Subcutaneous abdominal adipose tissue (tissue), 5 donors: ENCODE measurements around the gene TGFB1I1.
A peak's percentile ranks its signal among the peaks of the same experiment; 100 is the strongest.
"Not testable (repeated sequence)": the region's sequence is repeated elsewhere in the genome, so short reads cannot be mapped to it uniquely, and the experiment has no call there.

Experiments
- H3K27ac ChIP-seq: one replicate; pipeline ENCODE4 v1.7.0; 2013; ENCODE audit warnings: low read depth, mild to moderate bottlenecking, inconsistent platforms, low read length, moderate library complexity
- H3K27me3 ChIP-seq, 5 donors: one replicate each; pipeline ENCODE4 v1.7.0; 2013; ENCODE audit warnings: low read length in 5 of 5, inconsistent platforms in 1 of 5; ENCODE audit not compliant: control insufficient read depth in 5 of 5, insufficient read depth in 4 of 5
- H3K36me3 ChIP-seq, 5 donors: one replicate each; pipeline ENCODE4 v1.7.0; 2013; ENCODE audit warnings: low read length in 5 of 5; ENCODE audit not compliant: control insufficient read depth in 5 of 5, insufficient read depth in 5 of 5
- H3K4me1 ChIP-seq, 5 donors: one replicate each; pipeline ENCODE4 v1.7.0; 2013; ENCODE audit warnings: low read length in 5 of 5, mild to moderate bottlenecking in 3 of 5, moderate library complexity in 1 of 5; ENCODE audit not compliant: control insufficient read depth in 5 of 5, insufficient read depth in 5 of 5
- H3K4me3 ChIP-seq, 5 donors: one replicate each; pipeline ENCODE4 v1.7.0; 2013; ENCODE audit warnings: low read length in 5 of 5, low read depth in 1 of 5
- H3K9ac ChIP-seq, 5 donors: one replicate each; pipeline ENCODE4 v1.7.0; 2013; ENCODE audit warnings: low read length in 5 of 5, mild to moderate bottlenecking in 4 of 5, moderate library complexity in 3 of 5
- H3K9me3 ChIP-seq, 5 donors: one replicate each; pipeline ENCODE4 v1.7.0; 2013; ENCODE audit warnings: low read length in 5 of 5; ENCODE audit not compliant: control insufficient read depth in 5 of 5
- donor health status: healthy.
- donor health status: healthy.
- donor health status: healthy.
- donor health status: healthy.
- donor health status: healthy.

TGFB1I1 gene

DNA sequence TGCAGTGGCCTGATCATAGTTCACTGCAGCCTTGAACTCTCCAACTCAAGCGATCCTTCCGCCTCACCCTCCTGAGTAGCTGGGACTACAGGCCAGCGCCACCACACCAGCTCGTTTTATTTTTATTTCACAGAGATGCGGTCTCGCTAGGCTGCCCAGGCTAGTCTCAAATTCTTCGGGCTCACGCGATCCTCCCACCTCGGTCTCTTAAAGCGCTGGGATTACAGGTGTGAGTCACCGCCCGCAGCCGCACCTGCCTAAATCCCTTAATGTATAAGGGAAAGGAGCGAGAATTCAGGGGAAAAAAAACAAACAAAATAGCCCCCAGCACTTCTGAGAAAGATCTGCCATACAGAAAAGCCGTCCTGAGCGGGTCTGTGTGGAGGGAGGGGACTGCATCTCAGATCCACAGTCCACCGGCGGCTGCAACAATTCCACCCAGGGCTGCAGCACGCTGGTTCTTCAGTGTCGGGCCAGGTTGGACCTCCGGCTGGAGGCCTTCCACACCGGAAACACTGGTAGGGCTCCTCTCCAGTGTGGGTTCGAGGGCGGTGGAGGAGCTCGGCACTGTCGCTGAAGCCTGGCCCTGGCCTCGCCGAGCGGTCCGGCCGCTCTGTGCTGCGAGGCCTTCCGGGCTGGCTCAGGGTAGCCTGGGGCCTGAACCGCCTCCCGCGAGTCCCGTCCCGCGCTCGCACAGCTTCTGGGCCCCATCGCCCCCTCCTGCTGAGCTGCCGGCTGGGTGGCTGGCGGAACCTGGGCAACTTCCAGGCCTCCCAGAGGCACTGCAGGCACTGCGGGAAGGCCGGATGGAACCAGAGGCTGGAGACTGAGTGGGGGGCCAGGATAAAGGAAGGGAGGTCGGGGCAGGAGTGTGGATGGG, 36.4 kb upstream of the TGFB1I1 start:
- H3K27ac ChIP-seq = no peak overlapping the region
- H3K9ac ChIP-seq = no peak overlapping the region
- no peaks in the 10 kb centered on the region for H3K36me3 ChIP-seq
- H3K9me3 ChIP-seq = no peaks in the 10 kb centered on the region
- no peak overlapping the region for H3K4me3 ChIP-seq
- H3K4me1 ChIP-seq = no peaks in the 10 kb centered on the region
- no peaks in the 10 kb centered on the region for H3K27me3 ChIP-seq

DNA sequence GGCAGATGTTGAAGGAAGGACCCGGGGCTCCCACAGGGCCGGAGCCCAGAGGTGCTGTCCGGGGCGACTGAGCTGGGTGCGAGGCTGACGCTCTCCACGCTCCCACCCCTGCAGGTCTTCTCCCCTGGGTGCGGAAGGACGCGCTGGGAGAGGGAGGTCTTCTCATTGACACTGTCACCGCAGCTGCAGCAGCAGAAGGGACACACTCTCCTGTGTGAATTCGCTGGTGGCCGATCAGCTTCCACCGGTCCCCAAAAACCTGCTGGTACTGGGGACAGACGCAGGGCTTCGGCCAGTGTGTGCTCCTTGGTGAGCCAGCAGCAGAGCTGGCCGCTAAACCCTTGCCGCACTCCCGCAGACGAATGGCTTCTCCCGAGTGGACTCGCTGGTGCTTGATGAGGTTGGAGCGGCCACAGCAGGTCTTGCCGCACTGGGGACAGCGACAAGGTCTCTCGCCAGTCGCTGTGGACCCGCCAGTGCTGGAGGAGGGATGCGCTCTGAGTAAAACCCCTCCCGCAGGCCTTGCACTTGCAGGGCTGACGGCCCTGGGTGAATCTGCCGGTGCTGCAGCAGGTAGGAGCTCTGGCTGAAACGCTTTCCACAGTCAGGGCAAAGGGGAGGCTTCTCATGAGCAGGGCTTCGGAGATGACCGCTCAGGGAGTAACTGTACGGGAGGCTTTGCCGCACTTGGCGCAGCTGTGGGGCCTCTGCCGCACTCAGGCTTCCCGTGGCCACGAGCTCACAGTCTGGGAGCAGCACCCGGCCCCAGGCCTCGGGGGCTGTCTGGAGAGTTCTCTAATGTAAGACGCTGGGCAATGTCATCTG, 35.5 kb upstream of the TGFB1I1 start:
- Histone ChIP-seq H3K36me3 (no peaks in the 10 kb centered on the region), H3K27ac (no peak overlapping the region), H3K4me1 (no peaks in the 10 kb centered on the region), H3K4me3 (no peak overlapping the region), H3K27me3 (no peaks in the 10 kb centered on the region), H3K9me3 (no peaks in the 10 kb centered on the region), H3K9ac (no peak overlapping the region)

GRCh38 chr16:31438414-31438813, 33.5 kb upstream of the TGFB1I1 start:
- Histone ChIP-seq H3K9me3 (no peaks in the 10 kb centered on the region), H3K9ac (no peak overlapping the region), H3K27me3 (no peaks in the 10 kb centered on the region), H3K4me1 (peaks cover 0 to 16% (median 11%) of the 10 kb centered on the region in 5 donors), H3K4me3 (no peak overlapping the region), H3K27ac (no peak overlapping the region), H3K36me3 (no peaks in the 10 kb centered on the region)

DNA sequence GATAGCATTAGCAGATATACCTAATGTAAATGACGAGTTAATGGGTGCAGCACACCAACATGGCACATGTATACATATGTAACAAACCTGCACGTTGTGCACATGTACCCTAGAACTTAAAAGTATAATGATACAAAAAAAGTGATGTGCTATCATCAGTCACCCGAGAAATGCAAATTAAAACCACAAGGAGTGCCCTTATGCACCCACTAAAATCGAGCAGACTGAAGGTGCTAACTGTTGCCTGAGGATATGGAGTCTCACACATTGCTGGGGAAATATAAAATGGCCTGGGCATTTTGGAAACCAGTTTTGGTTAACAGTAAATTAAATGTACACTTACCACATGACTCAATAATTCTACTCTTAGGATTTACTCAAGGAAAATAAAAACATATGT, 32.9 kb upstream of the TGFB1I1 start:
- H3K27me3 ChIP-seq, H3K36me3 ChIP-seq, H3K27ac ChIP-seq, H3K9me3 ChIP-seq, H3K9ac ChIP-seq, H3K4me3 ChIP-seq: not testable (repeated sequence)
- peaks cover 0 to 16% (median 11%) of the 10 kb centered on the region in 5 donors for H3K4me1 ChIP-seq

DNA sequence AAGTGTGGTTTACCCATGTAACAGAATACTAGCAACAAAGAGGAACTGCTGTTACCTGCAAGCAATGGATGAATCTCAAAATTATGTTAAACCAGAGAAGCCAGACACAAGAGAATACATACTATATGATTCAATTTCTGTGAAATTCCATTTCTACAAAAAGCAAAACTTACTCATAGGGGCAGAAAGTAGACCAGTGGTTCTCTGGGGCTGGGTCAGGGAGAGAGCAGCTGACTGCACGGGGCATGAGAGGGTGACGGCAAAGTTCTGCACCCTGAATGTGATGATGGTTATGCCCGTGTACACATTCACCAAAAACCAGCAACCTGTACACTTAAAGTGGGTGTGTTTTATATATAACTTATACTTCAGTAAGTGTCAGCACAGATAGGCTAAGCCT, 32.4 kb upstream of the TGFB1I1 start:
- no peak overlapping the region for H3K4me3 ChIP-seq
- H3K36me3 ChIP-seq = no peaks in the 10 kb centered on the region
- no peak overlapping the region for H3K27ac ChIP-seq
- H3K9ac ChIP-seq = no peak overlapping the region
- H3K4me1 ChIP-seq = peaks cover 0 to 16% (median 11%) of the 10 kb centered on the region in 5 donors
- no peaks in the 10 kb centered on the region for H3K9me3 ChIP-seq
- H3K27me3 ChIP-seq = no peaks in the 10 kb centered on the region

DNA sequence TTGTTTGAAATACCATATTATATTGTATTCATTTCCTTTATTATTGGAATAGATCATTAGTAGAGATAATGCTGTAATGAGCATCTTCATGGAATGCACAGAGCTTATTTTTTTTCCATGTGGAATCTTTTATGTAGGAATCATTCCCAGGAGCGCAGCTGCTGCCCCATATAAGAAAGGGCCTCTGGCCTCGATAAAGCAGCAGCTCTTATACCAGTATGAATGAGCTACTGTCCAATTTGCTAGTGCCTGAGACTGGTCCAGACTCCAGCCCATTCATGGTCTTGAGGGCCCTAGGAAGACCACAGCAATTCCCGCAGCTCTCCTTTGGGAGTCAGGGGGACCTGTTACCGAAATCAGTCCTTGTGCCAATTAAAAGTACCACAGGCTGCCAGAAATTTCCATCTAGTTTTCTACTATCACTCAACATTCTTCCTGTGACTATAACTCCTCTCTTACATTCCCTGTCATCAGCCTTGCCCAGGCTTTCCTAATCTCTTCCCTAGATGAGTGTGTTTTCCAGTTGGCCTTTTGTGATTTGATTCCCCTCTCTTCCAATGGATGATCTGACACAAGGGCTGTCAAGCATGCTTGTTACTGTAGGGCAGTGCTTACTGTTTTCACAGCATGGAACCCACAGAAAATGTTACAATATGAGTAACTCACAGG, 31.3 kb upstream of the TGFB1I1 start:
- H3K9ac ChIP-seq = no peak overlapping the region
- H3K4me3 ChIP-seq = no peak overlapping the region
- H3K27ac ChIP-seq = no peak overlapping the region
- H3K36me3 ChIP-seq = no peaks in the 10 kb centered on the region
- H3K9me3 ChIP-seq = no peaks in the 10 kb centered on the region
- H3K27me3 ChIP-seq = no peaks in the 10 kb centered on the region
- peaks cover 0 to 16% (median 11%) of the 10 kb centered on the region in 5 donors for H3K4me1 ChIP-seq

GRCh38 chr16:31441956-31442355, 30.0 kb upstream of the TGFB1I1 start:
- peak overlapping the region in 3 of 5 donors; percentile 71 to 87 (median 82) for H3K9ac ChIP-seq
- no peaks in the 10 kb centered on the region for H3K9me3 ChIP-seq
- H3K4me1 ChIP-seq = peaks cover 0 to 16% (median 11%) of the 10 kb centered on the region in 5 donors
- no peaks in the 10 kb centered on the region for H3K27me3 ChIP-seq
- H3K27ac ChIP-seq = no peak overlapping the region
- peak overlapping the region in 4 of 5 donors; percentile 28 to 84 (median 80) for H3K4me3 ChIP-seq
- H3K36me3 ChIP-seq = no peaks in the 10 kb centered on the region

GRCh38 chr16:31445931-31446330, 26.0 kb upstream of the TGFB1I1 start:
- H3K36me3 ChIP-seq, H3K9me3 ChIP-seq, H3K9ac ChIP-seq, H3K27ac ChIP-seq, H3K27me3 ChIP-seq, H3K4me3 ChIP-seq: not testable (repeated sequence)
- H3K4me1 ChIP-seq = peaks cover 0 to 16% (median 11%) of the 10 kb centered on the region in 5 donors

DNA sequence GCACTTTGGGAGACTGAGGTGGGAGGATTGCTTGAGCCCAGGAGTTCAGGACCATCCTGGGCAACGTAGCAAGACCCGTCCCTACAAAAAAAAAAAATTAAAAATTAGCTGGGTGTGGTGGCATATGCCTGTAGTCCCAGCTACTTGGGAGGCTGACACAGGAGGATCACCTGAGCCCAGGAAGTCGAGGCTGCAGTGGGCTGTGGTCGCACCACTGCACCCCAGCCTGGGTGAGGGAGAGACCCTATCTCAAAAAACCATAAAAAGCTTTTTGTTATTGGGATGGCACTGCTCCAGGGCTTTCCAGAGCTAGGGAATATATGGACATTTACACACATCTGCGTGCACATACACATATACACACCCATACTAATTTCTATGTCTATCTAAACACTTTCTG, 20.8 kb upstream of the TGFB1I1 start:
- peaks cover 13 to 44% (median 32%) of the 10 kb centered on the region in 5 donors for H3K4me1 ChIP-seq
- H3K4me3 ChIP-seq = no peak overlapping the region
- H3K9ac ChIP-seq = no peak overlapping the region
- H3K27ac ChIP-seq = no peak overlapping the region
- H3K36me3 ChIP-seq = peaks cover 0 to 3% (median 0%) of the 10 kb centered on the region in 5 donors
- H3K9me3 ChIP-seq = no peaks in the 10 kb centered on the region
- H3K27me3 ChIP-seq = no peaks in the 10 kb centered on the region
